Measurements from ENCODE around the gene GPC6.

- no peak for TF ChIP-seq GATA3 (IDR thresholded peaks at IDR 0.05; ENCODE audit: low read depth, low read length)
- no peak for TF ChIP-seq GATA2 (IDR thresholded peaks at IDR 0.05; ENCODE audit: low read depth, low read length)
Measured at GRCh38 chr13:94351292-94351990, 1124.8 kb downstream of the GPC6 start.

All from SH-SY5Y (cell line).